Neuronal stem cell (in vitro differentiated cells): ENCODE results near the gene CARD14.

Source experiments
- DNase-seq: peaks from one replicate; pipeline ENCODE4 v3.0.0-alpha.2; 2013; ENCODE audit warnings: low spot score
- H2AFZ ChIP-seq: one replicate; pipeline ENCODE4 v1.6.1; 2013; ENCODE audit warnings: mild to moderate bottlenecking, low read length, inconsistent platforms
- H2AK5ac ChIP-seq: 2 replicates; pipeline ENCODE4 v1.6.1; 2013; ENCODE audit warnings: low read depth, mild to moderate bottlenecking, inconsistent platforms, low read length, moderate library complexity, mixed read lengths
- H2BK120ac ChIP-seq: 2 replicates; pipeline ENCODE4 v1.6.1; 2013; ENCODE audit warnings: low read depth, mild to moderate bottlenecking, inconsistent platforms, low read length, moderate library complexity, mixed read lengths
- H2BK12ac ChIP-seq: one replicate; pipeline ENCODE4 v1.6.1; 2013; ENCODE audit warnings: low read length, inconsistent platforms
- H2BK15ac ChIP-seq: 2 replicates; pipeline ENCODE4 v1.6.1; 2013; ENCODE audit warnings: mild to moderate bottlenecking, low read length, inconsistent platforms, mixed read lengths
- H2BK5ac ChIP-seq: one replicate; pipeline ENCODE4 v1.6.1; 2013; ENCODE audit warnings: inconsistent platforms, mild to moderate bottlenecking, low read length, moderate library complexity
- H3K14ac ChIP-seq: one replicate; pipeline ENCODE4 v1.6.1; 2013; ENCODE audit warnings: low read length, inconsistent platforms
- H3K18ac ChIP-seq: 2 replicates; pipeline ENCODE4 v1.6.1; 2013; ENCODE audit warnings: low read length, inconsistent platforms
- H3K23ac ChIP-seq: 2 replicates; pipeline ENCODE4 v1.6.1; 2013; ENCODE audit warnings: low read depth, mild to moderate bottlenecking, mixed read lengths, low read length, inconsistent platforms; ENCODE audit not compliant: poor library complexity
- H3K27ac ChIP-seq: replicated peaks from 3 replicates; pipeline ENCODE4 v1.5.1; 2013; ENCODE audit warnings: low read length, inconsistent platforms
- H3K27me3 ChIP-seq, 3 experiments: 2 replicates each; pipeline ENCODE4 v1.6.1; 2013; ENCODE audit warnings: low read length in 3 of 3, mild to moderate bottlenecking in 2 of 3, inconsistent platforms in 1 of 3, low read depth in 1 of 3, mixed read lengths in 1 of 3, moderate library complexity in 1 of 3; ENCODE audit not compliant: control insufficient read depth in 3 of 3, insufficient read depth in 3 of 3
- H3K36me3 ChIP-seq, 2 donors: replicated peaks in 1 of 2; 2 replicates each; pipeline ENCODE4 v1.6.1; 2013; ENCODE audit warnings: low read length in 2 of 2; ENCODE audit not compliant: control insufficient read depth in 2 of 2, insufficient read depth in 2 of 2
- H3K4ac ChIP-seq: 2 replicates; pipeline ENCODE4 v1.6.1; 2013; ENCODE audit warnings: inconsistent platforms, mild to moderate bottlenecking, low read length, moderate library complexity
- H3K4me1 ChIP-seq, 2 donors: 1 replicate in 1 of 2; 2 replicates in 1 of 2; pipeline ENCODE4 v1.6.1; 2013; ENCODE audit warnings: low read length in 2 of 2, low read depth in 1 of 2; ENCODE audit not compliant: control insufficient read depth in 2 of 2, insufficient read depth in 1 of 2
- H3K4me2 ChIP-seq: one replicate; pipeline ENCODE4 v1.6.1; 2013; ENCODE audit warnings: mild to moderate bottlenecking, low read length, inconsistent platforms; ENCODE audit not compliant: insufficient read depth, poor library complexity, severe bottlenecking
- H3K4me3 ChIP-seq, 2 donors: 2 replicates each; pipeline ENCODE4 v1.5.1; 2013; ENCODE audit warnings: low read length in 2 of 2, mild to moderate bottlenecking in 2 of 2, inconsistent platforms in 1 of 2, moderate library complexity in 1 of 2
- H3K79me1 ChIP-seq: one replicate; pipeline ENCODE4 v1.6.1; 2013; ENCODE audit warnings: low read depth, mild to moderate bottlenecking, inconsistent platforms, low read length, moderate library complexity
- H3K9ac ChIP-seq: one replicate; pipeline ENCODE4 v1.6.1; 2013; ENCODE audit warnings: mild to moderate bottlenecking, low read depth, low read length, inconsistent platforms; ENCODE audit not compliant: poor library complexity
- H3K9me3 ChIP-seq, 2 donors: replicated peaks in 1 of 2; 2 replicates each; pipeline versions ENCODE3 to v1.6.1; 2013; ENCODE audit warnings: low read length in 2 of 2, mild to moderate bottlenecking in 2 of 2, inconsistent platforms in 1 of 2, low read depth in 1 of 2, mixed read lengths in 1 of 2, moderate library complexity in 1 of 2; ENCODE audit not compliant: control insufficient read depth in 2 of 2, insufficient read depth in 1 of 2
- H4K8ac ChIP-seq: one replicate; pipeline ENCODE4 v1.6.1; 2013; ENCODE audit warnings: low read depth, mild to moderate bottlenecking, inconsistent platforms, low read length, moderate library complexity
- H4K91ac ChIP-seq: one replicate; pipeline ENCODE4 v1.6.1; 2013; ENCODE audit warnings: low read length, low read depth, mild to moderate bottlenecking, inconsistent platforms; ENCODE audit not compliant: poor library complexity
- WGBS, 2 donors: extraction: QIAGEN DNeasy Blood & Tissue Kit; methylation state at CpG; one replicate each; pipeline ENCODE4 v1.1.7; 2013; ENCODE audit warnings: missing lambda C conversion rate in 2 of 2, mixed read lengths in 1 of 2; ENCODE audit not compliant: insufficient read length in 2 of 2, insufficient replicate concordance in 1 of 2; ENCODE audit errors: extremely low coverage in 2 of 2; 5-methylcytosine and 5-hydroxymethylcytosine counted together

CARD14 gene

GRCh38 chr17:80229011-80229410 lies 59.2 kb downstream of the CARD14 start:
- H4K91ac ChIP-seq, result no peak overlapping the region
- peaks cover 0 to 3% of the 10 kb centered on the region in 2 donors for H3K4me1 ChIP-seq
- H3K79me1 ChIP-seq, result peaks cover 2% of the 10 kb centered on the region
- H3K9me3 ChIP-seq, result peaks cover 2 to 26% of the 10 kb centered on the region in 2 donors
- no peak overlapping the region for H2BK120ac ChIP-seq
- no peak overlapping the region for H3K23ac ChIP-seq
- H3K18ac ChIP-seq, result no peak overlapping the region
- no peak overlapping the region for H3K4me3 ChIP-seq
- H2AFZ ChIP-seq, result no peak overlapping the region
- no peak overlapping the region for H3K27ac ChIP-seq
- H3K14ac ChIP-seq, result no peak overlapping the region
- H2BK12ac ChIP-seq, result no peak overlapping the region
- no peak overlapping the region for H2AK5ac ChIP-seq
- H3K27me3 ChIP-seq, result no peaks in the 10 kb centered on the region
- no CpG with 5 or more reads among the region's 4 CpGs for WGBS, 2 donors
- H2BK15ac ChIP-seq, result no peak overlapping the region
- H3K4me2 ChIP-seq, result no peak overlapping the region
- no peak for DNase-seq
- H3K36me3 ChIP-seq, result peaks cover 2 to 37% of the 10 kb centered on the region in 2 donors
- H4K8ac ChIP-seq, result no peak overlapping the region
- H3K4ac ChIP-seq, result no peak overlapping the region
- H3K9ac ChIP-seq, result no peak overlapping the region
- no peak overlapping the region for H2BK5ac ChIP-seq

GRCh38 chr17:80232438-80232837 lies 62.6 kb downstream of the CARD14 start:
- no peak overlapping the region for H3K4me3 ChIP-seq
- H3K18ac ChIP-seq, result no peak overlapping the region

GRCh38 chr17:80233202-80233601 lies 63.4 kb downstream of the CARD14 start:
- Histone ChIP-seq H2BK12ac (no peak overlapping the region), H3K27ac (no peak overlapping the region), H3K4me3 (no peak overlapping the region), H3K27me3 (no peaks in the 10 kb centered on the region), H3K23ac (no peak overlapping the region), H3K79me1 (no peaks in the 10 kb centered on the region), H3K4ac (no peak overlapping the region), H3K4me2 (no peak overlapping the region), H4K91ac (no peak overlapping the region), H2AK5ac (no peak overlapping the region), H2BK15ac (no peak overlapping the region), H3K14ac (no peak overlapping the region), H3K36me3 (peaks cover 9 to 64% of the 10 kb centered on the region in 2 donors), H3K9me3 (peaks cover 2 to 30% of the 10 kb centered on the region in 2 donors), H2BK5ac (no peak overlapping the region), H3K9ac (no peak overlapping the region), H3K18ac (no peak overlapping the region), H2AFZ (no peak overlapping the region), H4K8ac (no peak overlapping the region), H3K4me1 (no peaks in the 10 kb centered on the region), H2BK120ac (no peak overlapping the region)
- DNase-seq, result no peak
- WGBS, 2 donors, result no CpG with 5 or more reads among the region's 3 CpGs

More at GRCh38 chr17:80232438-80232837, 62.6 kb downstream of the CARD14 start:
- no peak overlapping the region for H4K91ac ChIP-seq
- H4K8ac ChIP-seq, result no peak overlapping the region
- no peak overlapping the region for H3K4me2 ChIP-seq
- H3K27me3 ChIP-seq, result no peaks in the 10 kb centered on the region
- no peaks in the 10 kb centered on the region for H3K4me1 ChIP-seq
- H3K79me1 ChIP-seq, result peaks cover 2% of the 10 kb centered on the region
- H3K9me3 ChIP-seq, result peaks cover 2 to 30% of the 10 kb centered on the region in 2 donors
- no peak overlapping the region for H3K9ac ChIP-seq
- no peak overlapping the region for H2AFZ ChIP-seq
- H2BK120ac ChIP-seq, result no peak overlapping the region
- H3K36me3 ChIP-seq, result peaks cover 6 to 60% of the 10 kb centered on the region in 2 donors
- no peak overlapping the region for H2AK5ac ChIP-seq
- no peak for DNase-seq
- no peak overlapping the region for H3K14ac ChIP-seq
- H3K27ac ChIP-seq, result no peak overlapping the region
- no peak overlapping the region for H2BK5ac ChIP-seq
- H2BK15ac ChIP-seq, result no peak overlapping the region
- H2BK12ac ChIP-seq, result no peak overlapping the region
- H3K4ac ChIP-seq, result no peak overlapping the region
- no CpG with 5 or more reads among the region's 1 CpG for WGBS, 2 donors
- no peak overlapping the region for H3K23ac ChIP-seq

- no peak overlapping the region for H3K9ac ChIP-seq
- H3K23ac ChIP-seq, result no peak overlapping the region
- no peaks in the 10 kb centered on the region for H3K4me1 ChIP-seq
- no peak overlapping the region for H3K4ac ChIP-seq
- no peak overlapping the region for H4K91ac ChIP-seq
- H2BK15ac ChIP-seq, result no peak overlapping the region
- H3K18ac ChIP-seq, result no peak overlapping the region
- H2BK120ac ChIP-seq, result no peak overlapping the region
- H2AK5ac ChIP-seq, result no peak overlapping the region
- no peaks in the 10 kb centered on the region for H3K79me1 ChIP-seq
- peaks cover 12 to 72% of the 10 kb centered on the region in 2 donors for H3K36me3 ChIP-seq
- H3K27ac ChIP-seq, result no peak overlapping the region
- H2BK5ac ChIP-seq, result peak overlapping the region; percentile 53
- H2AFZ ChIP-seq, result no peak overlapping the region
- no peak overlapping the region for H3K4me3 ChIP-seq
- H4K8ac ChIP-seq, result no peak overlapping the region
- H2BK12ac ChIP-seq, result no peak overlapping the region
- no peak for DNase-seq
- no CpG with 5 or more reads among the region's 17 CpGs for WGBS, 2 donors
- no peak overlapping the region for H3K4me2 ChIP-seq
- H3K27me3 ChIP-seq, result no peaks in the 10 kb centered on the region
- H3K14ac ChIP-seq, result no peak overlapping the region
- H3K9me3 ChIP-seq, result peaks cover 2 to 23% of the 10 kb centered on the region in 2 donors
These were observed 67.1 kb downstream of the CARD14 start for GRCh38 chr17:80236911-80237310.
